Thoracic aorta (tissue), 2 donors: ENCODE data around the gene KLF15. TPM values are rescaled to one million over a fixed set of nuclear protein-coding genes. Genes with fewer than 3 reads are reported as not detected.

Experiments used
- ATAC-seq: fragments of 150-250 bp; one replicate; pipeline ENCODE4 v1.8.0; 2017; ENCODE audit warnings: low read depth; ENCODE audit not compliant: insufficient number of reproducible peaks, low FRiP score
- DNase-seq: peaks from one replicate; pipeline ENCODE4 v3.0.0-alpha.2; 2020; ENCODE audit warnings: low spot score
- H3K27ac ChIP-seq, 2 donors: fragments of 200-600 bp; sonication (generic); 1 replicate in 1 of 2; 2 replicates in 1 of 2; pipeline ENCODE4 v1.5.1; 2016; ENCODE audit warnings: mild to moderate bottlenecking in 2 of 2, moderate library complexity in 2 of 2
- H3K27me3 ChIP-seq: fragments of 200-600 bp; sonication (generic); replicated peaks from 2 replicates; pipeline ENCODE4 v1.6.0; 2016; ENCODE audit warnings: mild to moderate bottlenecking; ENCODE audit not compliant: insufficient read depth
- H3K36me3 ChIP-seq: fragments of 200-600 bp; sonication (generic); one replicate; pipeline ENCODE4 v1.5.1; 2016
- H3K4me1 ChIP-seq, 2 donors: fragments of 200-600 bp; sonication (generic); 1 replicate in 1 of 2; 2 replicates in 1 of 2; pipeline versions ENCODE4 v1.5.1 to v1.6.0; 2016; ENCODE audit warnings: low read depth in 2 of 2, mild to moderate bottlenecking in 1 of 2; ENCODE audit not compliant: control insufficient read depth in 1 of 2
- H3K4me3 ChIP-seq: fragments of 200-600 bp; sonication (generic); 2 replicates; pipeline ENCODE4 v1.5.1; 2016; ENCODE audit warnings: mild to moderate bottlenecking
- H3K9me3 ChIP-seq: fragments of 200-600 bp; sonication (generic); 2 replicates; pipeline ENCODE4 v1.5.1; 2016
- CTCF ChIP-seq: fragments of 200-600 bp; sonication (generic); IDR thresholded peaks from one replicate; pipeline ENCODE4 v1.5.1; 2019; ENCODE audit warnings: antibody characterized with exemption
- total RNA-seq, 2 donors: library from RNA; depleted of rRNA; stranded (reverse); fragments of >200 nt; gene quantifications; one replicate each; pipeline versions ENCODE4 v1.1.0 to v1.2.3, GENCODE V29; 2016

Gene KLF15
- total RNA-seq, 2 donors from 2014 or later = 55.7 to 90.2 TPM

- TF ChIP-seq CTCF = no peak
- Histone ChIP-seq H3K27ac (no peak overlapping the region), H3K36me3 (no peaks in the 10 kb centered on the region), H3K27me3 (no peaks in the 10 kb centered on the region), H3K9me3 (no peaks in the 10 kb centered on the region), H3K4me3 (no peak overlapping the region), H3K4me1 (peaks cover 3 to 4% of the 10 kb centered on the region in 2 donors)
- ATAC-seq = no peak
- no peak for DNase-seq
Observed at GRCh38 chr3:126293370-126294082, 63.7 kb downstream of the KLF15 start.

Other genes starting within 250 kb of the KLF15 start
- 10 to 100 TPM; 50.2 to 62.5 TPM for gene ALDH1L1, start 176.8 kb downstream of the KLF15 start, total RNA-seq
- gene CFAP100, start 37.5 kb upstream of the KLF15 start, total RNA-seq = not detected
- 10 to 100 TPM; 53.5 to 55.0 TPM for gene ZXDC, start 118.5 kb upstream of the KLF15 start, total RNA-seq
- not detected for gene UROC1, start 160.4 kb upstream of the KLF15 start, total RNA-seq
- gene CHST13, start 166.7 kb upstream of the KLF15 start, total RNA-seq = not detected
- gene C3orf22, start 201.5 kb upstream of the KLF15 start, total RNA-seq = not detected